ENCODE results near the gene LEKR1.
"Not testable (repeated sequence)": the region's sequence is repeated elsewhere in the genome, so short reads cannot be mapped to it uniquely, and the experiment has no call there.

The LEKR1 gene

GRCh38 chr3:156910022-156910421 lies 83.9 kb downstream of the LEKR1 start:
- DNase-seq, result no peak

DNA sequence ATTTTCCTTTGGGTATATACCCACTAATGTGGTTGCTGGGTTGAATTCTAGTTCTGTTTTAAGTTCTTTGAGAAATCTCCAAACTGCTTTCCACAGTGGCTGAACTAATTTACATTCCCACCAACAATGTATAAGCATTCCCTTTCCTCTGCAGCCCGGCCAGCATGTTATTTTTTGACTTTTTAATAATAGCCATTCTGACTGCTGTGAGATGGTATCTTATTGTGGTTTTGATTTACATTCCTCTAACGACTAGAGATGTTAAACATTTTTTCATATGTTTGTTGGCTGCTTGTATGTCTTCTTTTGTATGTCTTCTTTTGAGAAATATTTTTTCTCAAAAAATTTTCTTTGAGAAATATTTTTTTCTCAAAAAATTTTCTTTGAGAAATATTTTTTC lies 84.7 kb downstream of the LEKR1 start:
- not testable (repeated sequence) for DNase-seq

- not testable (repeated sequence) for DNase-seq
Observed at GRCh38 chr3:156914300-156914699, 88.1 kb downstream of the LEKR1 start.

DNA sequence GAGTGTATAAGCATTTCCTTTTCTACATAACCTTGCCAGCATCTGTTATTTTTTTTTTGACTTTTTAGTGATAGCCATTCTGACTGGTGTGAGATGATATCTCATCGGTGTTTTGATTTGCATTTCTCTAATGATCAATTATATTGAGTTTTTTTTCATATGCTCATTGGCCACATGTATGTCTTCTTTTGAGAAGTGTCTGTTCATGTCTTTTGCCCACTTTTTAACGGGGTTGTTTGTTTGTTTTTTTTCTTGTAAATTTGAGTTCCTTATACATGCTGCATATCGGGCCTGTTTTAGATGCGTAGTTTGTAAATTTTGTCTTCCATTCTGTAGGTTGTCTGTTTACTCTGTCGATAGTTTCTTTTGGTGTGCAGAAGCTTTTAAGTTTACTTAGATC lies 89.2 kb downstream of the LEKR1 start:
- DNase-seq, result no peak

- DNase-seq, result no peak
Observed at GRCh38 chr3:156918746-156919145, 92.6 kb downstream of the LEKR1 start.

- DNase-seq, result no peak
Observed at GRCh38 chr3:156919818-156920217, 93.7 kb downstream of the LEKR1 start.

GRCh38 chr3:156920399-156920798 lies 94.2 kb downstream of the LEKR1 start:
- DNase-seq, result no peak

- DNase-seq, result no peak
Observed at GRCh38 chr3:156923349-156923748, 97.2 kb downstream of the LEKR1 start.

- DNase-seq, result no peak
Observed at GRCh38 chr3:156938724-156939123, 112.6 kb downstream of the LEKR1 start.

DNA sequence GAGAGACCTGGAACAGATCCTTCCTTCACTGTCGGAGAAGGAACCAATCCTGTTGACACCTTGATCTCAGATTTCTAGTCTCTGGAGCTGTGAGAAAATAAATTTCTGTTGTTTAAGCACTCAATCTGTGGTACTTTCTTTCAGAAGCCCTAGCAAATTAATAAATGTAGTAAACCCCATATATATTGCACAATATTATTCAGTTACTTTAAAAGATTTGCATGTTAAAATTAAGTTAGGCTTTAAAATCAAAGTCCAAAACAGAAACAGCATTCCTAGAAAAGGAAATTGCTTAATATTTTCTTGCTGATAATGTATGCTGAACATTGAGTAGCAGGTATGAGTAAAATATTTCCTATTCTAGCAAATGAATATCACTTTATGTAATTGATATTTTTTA lies 113.2 kb downstream of the LEKR1 start:
- DNase-seq, result no peak

DNA sequence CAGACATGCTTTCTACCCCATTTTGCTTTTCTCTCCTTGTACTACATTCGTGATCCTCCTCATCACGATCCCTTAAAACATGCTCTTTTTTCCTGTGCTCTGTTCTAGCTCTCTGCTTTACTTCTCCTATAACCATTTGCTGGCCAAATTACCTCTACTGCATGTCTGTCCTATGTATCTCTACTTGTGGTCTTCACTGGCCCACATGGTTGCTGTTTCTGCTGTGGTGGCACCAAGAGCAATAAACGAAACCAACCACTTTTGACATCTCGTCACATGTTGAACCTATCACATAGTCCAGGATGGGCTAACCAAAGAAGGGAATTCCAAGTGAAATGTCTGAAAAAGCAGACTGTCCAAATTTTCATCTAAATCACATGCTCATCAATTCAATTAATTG lies 115.2 kb downstream of the LEKR1 start:
- DNase-seq, result no peak

GRCh38 chr3:156948402-156949210 lies 122.5 kb downstream of the LEKR1 start:
- no peak for DNase-seq

DNA sequence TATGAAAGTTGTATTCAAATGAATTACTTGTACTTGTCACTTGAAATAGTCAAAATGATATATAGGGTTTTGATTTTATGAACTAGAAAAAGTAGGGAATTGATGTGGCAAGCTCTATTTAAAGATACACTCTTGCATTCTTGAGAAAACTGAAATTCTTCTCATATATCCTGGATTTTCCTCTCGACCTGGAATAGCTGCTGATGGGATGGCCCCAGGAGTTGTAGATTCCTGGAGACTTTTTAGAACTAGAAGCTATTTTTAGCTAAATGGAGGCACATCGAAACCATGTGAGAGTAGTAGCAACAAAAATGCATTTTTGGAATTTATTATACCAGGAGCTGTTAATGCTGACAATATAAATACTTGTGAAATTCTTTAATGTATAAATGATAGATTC lies 125.9 kb downstream of the LEKR1 start:
- DNase-seq, result no peak

DNA sequence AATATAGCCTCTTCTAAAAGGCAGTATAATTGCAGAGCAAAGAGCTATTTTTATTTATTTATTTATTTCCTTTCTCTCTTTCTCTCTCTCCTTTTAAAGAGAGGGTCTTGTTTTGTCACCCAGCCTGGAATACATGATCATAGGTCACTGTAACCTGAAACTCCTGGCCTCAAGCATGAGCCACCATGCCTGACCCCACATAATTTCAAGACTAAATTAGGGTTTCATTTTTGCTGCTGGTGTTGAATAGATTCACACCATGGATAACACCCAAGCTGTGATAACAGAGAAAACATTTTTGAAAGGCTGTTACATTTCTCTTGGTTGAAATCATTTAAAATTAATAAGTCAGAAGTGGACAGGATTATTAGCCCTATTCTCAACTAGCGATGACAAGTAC lies 131.6 kb downstream of the LEKR1 start:
- DNase-seq, result no peak

DNA sequence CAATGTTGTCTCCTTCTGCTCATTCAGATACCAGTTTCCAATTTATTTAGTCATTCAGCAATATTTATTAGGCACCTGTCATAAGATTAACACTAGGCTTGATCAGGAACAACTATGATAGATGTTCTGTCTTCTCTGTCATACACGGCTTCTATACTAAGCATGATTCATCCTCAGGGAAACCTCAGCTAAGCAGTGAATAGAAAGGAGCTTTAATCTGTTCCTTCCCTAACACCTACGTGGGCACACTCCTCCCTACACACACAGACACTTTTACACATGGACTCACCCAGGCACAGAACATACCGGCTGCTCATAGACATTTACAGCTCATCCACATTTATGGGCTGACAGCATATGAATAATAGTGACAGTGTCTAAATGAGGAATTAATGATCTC lies 136.9 kb downstream of the LEKR1 start:
- no peak for DNase-seq

DNA sequence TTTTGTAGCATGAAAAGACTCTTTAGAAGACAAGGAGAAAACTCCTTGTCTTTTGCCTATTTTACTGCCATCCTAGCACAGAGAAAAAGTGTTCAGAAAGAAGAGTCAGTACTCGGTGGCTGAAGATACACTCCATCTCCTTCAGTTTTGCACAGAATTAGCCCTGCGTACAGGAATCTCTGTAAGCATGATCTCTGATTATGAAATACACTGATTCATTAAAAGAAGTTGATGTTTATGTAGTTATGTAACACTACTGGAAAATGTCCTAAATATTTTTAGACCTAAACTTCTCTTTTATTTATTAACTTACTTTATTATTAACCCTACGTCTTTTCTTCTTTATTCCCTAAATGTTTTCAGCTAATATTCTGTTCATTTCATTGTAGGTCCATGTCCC lies 138.4 kb downstream of the LEKR1 start:
- DNase-seq, result no peak

- DNase-seq, result not testable (repeated sequence)
Observed at GRCh38 chr3:156966349-156966748, 140.2 kb downstream of the LEKR1 start.

- DNase-seq, result no peak
Observed at GRCh38 chr3:156973954-156974353, 147.8 kb downstream of the LEKR1 start.

- no peak for DNase-seq
Observed at GRCh38 chr3:156974931-156975330, 148.8 kb downstream of the LEKR1 start.

- no peak for DNase-seq
Observed at GRCh38 chr3:156975721-156976120, 149.6 kb downstream of the LEKR1 start.

- DNase-seq, result no peak
Observed at GRCh38 chr3:156976933-156977332, 150.8 kb downstream of the LEKR1 start.

GRCh38 chr3:156978481-156978961 lies 152.4 kb downstream of the LEKR1 start:
- no peak for DNase-seq

GRCh38 chr3:156981005-156981404 lies 154.9 kb downstream of the LEKR1 start:
- no peak for DNase-seq

GRCh38 chr3:156983559-156983958 lies 157.4 kb downstream of the LEKR1 start:
- no peak for DNase-seq

GRCh38 chr3:156985711-156986110 lies 159.6 kb downstream of the LEKR1 start:
- DNase-seq, result no peak

Data from SHP77 (cell line).